ENCODE data around the gene ZNF521. TPM values are rescaled to one million over a fixed set of nuclear protein-coding genes. Genes with fewer than 3 reads are reported as not detected.

ZNF521 gene
- total and polyA plus RNA-seq, 8 donors = 16.6 to 60.6 (median 47.3) TPM

GRCh38 chr18:25050605-25051004, 301.4 kb downstream of the ZNF521 start:
- Histone ChIP-seq H3K27me3 (no peaks in the 10 kb centered on the region), H3K9me3 (no peaks in the 10 kb centered on the region), H3K4me3 (no peak overlapping the region), H3K27ac (no peak overlapping the region), H3K4me1 (no peaks in the 10 kb centered on the region), H3K36me3 (no peaks in the 10 kb centered on the region)
- DNase-seq = no peak
- ATAC-seq = no peak
- intact Hi-C loops (cut with DNase I) = no loop called here
- TF ChIP-seq CTCF (IDR thresholded peaks at IDR 0.05) = no peak

GRCh38 chr18:25047983-25048382, 304.0 kb downstream of the ZNF521 start:
- H3K4me3 ChIP-seq = no peak overlapping the region
- DNase-seq = no peak
- intact Hi-C loops (cut with DNase I) = no loop called here
- H3K9me3 ChIP-seq = no peaks in the 10 kb centered on the region
- TF ChIP-seq CTCF (IDR thresholded peaks at IDR 0.05) = no peak
- H3K36me3 ChIP-seq = no peaks in the 10 kb centered on the region
- H3K27me3 ChIP-seq = no peaks in the 10 kb centered on the region
- no peak for ATAC-seq
- H3K4me1 ChIP-seq = no peaks in the 10 kb centered on the region
- no peak overlapping the region for H3K27ac ChIP-seq

GRCh38 chr18:25047421-25047820, 304.5 kb downstream of the ZNF521 start:
- DNase-seq = no peak
- H3K4me1 ChIP-seq = peaks cover 0 to 2% of the 10 kb centered on the region in 2 donors
- no peak overlapping the region for H3K4me3 ChIP-seq
- H3K27ac ChIP-seq = no peak overlapping the region
- H3K27me3 ChIP-seq = no peaks in the 10 kb centered on the region
- no peak for TF ChIP-seq CTCF (IDR thresholded peaks at IDR 0.05)
- no peaks in the 10 kb centered on the region for H3K36me3 ChIP-seq
- H3K9me3 ChIP-seq = no peaks in the 10 kb centered on the region
- intact Hi-C loops (cut with DNase I) = no loop called here
- ATAC-seq = no peak

- no peak overlapping the region for H3K4me3 ChIP-seq
- TF ChIP-seq CTCF (IDR thresholded peaks at IDR 0.05) = no peak
- no peaks in the 10 kb centered on the region for H3K9me3 ChIP-seq
- intact Hi-C loops (cut with DNase I) = no loop called here
- H3K27ac ChIP-seq = no peak overlapping the region
- no peaks in the 10 kb centered on the region for H3K36me3 ChIP-seq
- ATAC-seq (no peak), DNase-seq (no peak)
- H3K4me1 ChIP-seq = peaks cover 0 to 2% of the 10 kb centered on the region in 2 donors
- no peaks in the 10 kb centered on the region for H3K27me3 ChIP-seq
Observed at GRCh38 chr18:25044694-25045093, 307.3 kb downstream of the ZNF521 start.

- H3K36me3 ChIP-seq = no peaks in the 10 kb centered on the region
- H3K4me3 ChIP-seq = no peak overlapping the region
- H3K4me1 ChIP-seq = peaks cover 0 to 2% of the 10 kb centered on the region in 2 donors
- ATAC-seq = no peak
- H3K27ac ChIP-seq = no peak overlapping the region
- DNase-seq = no peak
- TF ChIP-seq CTCF (IDR thresholded peaks at IDR 0.05) = no peak
- H3K9me3 ChIP-seq = no peaks in the 10 kb centered on the region
- H3K27me3 ChIP-seq = no peaks in the 10 kb centered on the region
- intact Hi-C loops (cut with DNase I) = no loop called here
Observed at GRCh38 chr18:25043104-25043503, 308.9 kb downstream of the ZNF521 start.

Measured in left lung (tissue), 10 donors.